ENCODE data around the gene TOMM6.

The TOMM6 gene

DNA sequence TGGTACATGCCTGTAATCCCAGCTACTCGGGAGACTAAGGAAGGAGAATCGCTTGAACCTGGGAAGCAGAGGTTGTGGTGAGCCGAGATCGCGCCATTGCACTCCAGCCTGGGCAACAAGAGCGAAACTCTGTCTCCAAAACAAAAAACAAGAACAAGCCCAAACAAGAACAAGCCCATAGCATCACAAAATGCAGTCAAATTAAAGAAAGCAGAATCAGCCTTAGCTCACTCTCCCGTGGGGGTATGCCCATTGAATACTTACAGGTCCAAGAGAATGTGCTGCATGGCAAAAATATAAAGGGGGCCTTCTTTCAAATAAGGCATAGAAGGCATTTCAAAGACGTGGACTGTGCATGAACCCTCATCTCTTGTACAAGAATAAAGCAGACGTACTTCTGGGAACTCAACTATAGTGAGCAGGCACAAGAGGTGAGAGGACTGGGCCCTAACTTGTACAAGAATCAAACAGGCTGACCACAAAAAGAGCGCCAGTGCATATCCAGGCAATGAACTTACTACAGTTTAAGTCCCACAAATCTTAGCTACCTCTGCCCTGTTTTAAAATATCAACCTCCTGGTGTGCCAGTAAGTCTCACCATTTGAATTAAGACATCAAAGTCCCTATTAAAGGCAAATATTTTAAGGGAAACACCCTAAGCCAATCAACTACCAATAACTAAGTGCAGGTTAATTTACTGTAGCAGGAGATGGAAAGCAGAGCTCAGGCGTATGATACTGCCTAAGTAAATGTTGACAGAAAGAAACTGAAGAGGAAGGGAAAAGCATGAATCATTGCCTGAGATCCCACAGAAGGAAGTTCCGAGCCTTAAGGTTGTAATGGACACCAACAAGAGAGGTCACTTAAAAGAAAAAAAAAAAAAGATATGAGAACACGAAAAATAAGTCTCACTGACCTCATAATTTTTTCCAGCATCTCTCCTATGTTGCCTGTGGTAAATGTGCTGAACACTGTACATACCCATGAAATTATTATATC lies 37.4 kb downstream of the TOMM6 start:
- DNase-seq = no peak

- no peak for DNase-seq
These were observed 39.0 kb downstream of the TOMM6 start for GRCh38 chr6:41826343-41827022.

- no peak for DNase-seq
These were observed 44.8 kb downstream of the TOMM6 start for GRCh38 chr6:41832263-41832662.

DNA sequence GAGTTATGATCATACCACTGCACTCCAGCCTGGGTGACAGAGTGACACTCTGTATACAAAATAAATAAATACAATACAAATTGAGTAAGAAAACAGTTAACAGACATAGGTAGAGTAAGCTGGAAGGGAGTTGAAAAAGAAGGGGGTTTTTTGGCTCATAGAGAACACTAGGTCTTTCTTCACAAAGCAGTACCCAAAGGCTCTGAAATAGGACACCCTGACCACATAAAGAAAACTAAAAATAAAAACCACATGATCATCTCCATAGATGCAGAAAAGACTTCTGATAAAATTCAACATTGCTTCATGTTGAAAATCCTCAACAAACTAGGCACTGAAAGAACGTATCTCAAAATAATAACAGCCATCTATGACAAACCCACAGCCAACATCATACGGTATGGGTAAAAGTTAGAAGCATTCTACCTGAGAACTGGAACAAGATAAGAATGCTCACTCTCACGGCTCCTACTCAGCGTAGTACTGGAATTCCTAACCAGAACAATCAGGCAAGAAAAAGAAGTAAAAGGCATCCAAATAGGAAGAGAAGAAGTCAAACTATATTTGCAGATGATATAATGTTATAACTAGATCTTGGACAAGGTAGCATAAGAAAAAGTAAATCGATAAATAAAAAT lies 48.6 kb downstream of the TOMM6 start:
- DNase-seq = no peak

GRCh38 chr6:41836660-41837052 lies 49.2 kb downstream of the TOMM6 start:
- no peak for DNase-seq
